ENCODE results near the gene OPRL1. TPM values are rescaled to one million over a fixed set of nuclear protein-coding genes. Genes with fewer than 3 reads are reported as not detected.
"Not testable (repeated sequence)": the region's sequence is repeated elsewhere in the genome, so short reads cannot be mapped to it uniquely, and the experiment has no call there.

Gene OPRL1
- total and polyA plus RNA-seq, 2 of the 8 experiments (the other 6 are each of a cell fraction or from before 2014, with no cell fraction given) = 0.63 to 0.98 TPM

DNA sequence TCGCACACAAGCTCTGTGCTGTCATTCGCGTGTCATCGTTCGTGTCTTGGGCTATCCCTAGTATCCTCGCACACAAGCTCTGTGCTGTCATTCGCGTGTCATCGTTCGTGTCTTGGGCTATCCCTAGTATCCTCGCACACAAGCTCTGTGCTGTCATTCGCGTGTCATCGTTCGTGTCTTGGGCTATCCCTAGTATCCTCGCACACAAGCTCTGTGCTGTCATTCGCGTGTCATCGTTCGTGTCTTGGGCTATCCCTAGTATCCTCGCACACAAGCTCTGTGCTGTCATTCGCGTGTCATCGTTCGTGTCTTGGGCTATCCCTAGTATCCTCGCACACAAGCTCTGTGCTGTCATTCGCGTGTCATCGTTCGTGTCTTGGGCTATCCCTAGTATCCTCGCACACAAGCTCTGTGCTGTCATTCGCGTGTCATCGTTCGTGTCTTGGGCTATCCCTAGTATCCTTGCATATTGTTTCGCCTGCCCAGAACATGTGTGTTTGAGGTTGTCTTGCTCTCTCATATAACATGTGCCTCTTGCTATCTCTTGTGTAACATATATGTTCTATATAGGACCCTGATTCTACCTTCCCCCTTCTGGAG lies 7.4 kb downstream of the OPRL1 start:
- H2BK5ac ChIP-seq (ENCODE audit: low read depth, low read length); H3K36me3 ChIP-seq (ENCODE audit: control insufficient read depth in 2 of 4, insufficient read depth in 4 of 4, low read length in 3 of 4); H4K20me1 ChIP-seq (replicated peaks in 1 of 2; ENCODE audit: control insufficient read depth in 1 of 2, insufficient read depth in 2 of 2, low read length in 2 of 2); H2AK5ac ChIP-seq (ENCODE audit: low read depth, low read length); H3K4ac ChIP-seq (replicated peaks; ENCODE audit: insufficient read length, low read depth, low read length); H4K5ac ChIP-seq (ENCODE audit: insufficient read length, low read depth, low read length); H2BK120ac ChIP-seq (replicated peaks; ENCODE audit: low read depth, low read length); H3K18ac ChIP-seq (ENCODE audit: extremely low read depth, low read length); H3K9me3 ChIP-seq (ENCODE audit: insufficient read depth in 2 of 2, low read depth in 1 of 2, low read length in 1 of 2); H3K23ac ChIP-seq (ENCODE audit: insufficient read length); H3K4me3 ChIP-seq (ENCODE audit: extremely low read depth in 1 of 4, insufficient read depth in 2 of 4, low read depth in 3 of 4, low read length in 4 of 4); POLR2A ChIA-PET (ENCODE audit: partially characterized antibody); FAIRE-seq; H3K9ac ChIP-seq (replicated peaks in 1 of 4; ENCODE audit: extremely low read depth in 1 of 4, low read depth in 3 of 4, low read length in 3 of 4); DNase-seq (ENCODE audit: low read depth in 1 of 2, low spot score in 2 of 2); H3K79me2 ChIP-seq (ENCODE audit: control insufficient read depth in 1 of 2, insufficient read depth in 2 of 2, low read length in 2 of 2); H4K91ac ChIP-seq (replicated peaks; ENCODE audit: insufficient read length, low read length); H3K27ac ChIP-seq (ENCODE audit: low read depth, low read length); H3K56ac ChIP-seq (replicated peaks; ENCODE audit: insufficient read length, low read depth, low read length); H2BK12ac ChIP-seq (ENCODE audit: low read depth, low read length); H3K14ac ChIP-seq (ENCODE audit: insufficient read length); H3K79me1 ChIP-seq (ENCODE audit: low read depth, low read length); H2BK15ac ChIP-seq (ENCODE audit: low read length); H4K8ac ChIP-seq (ENCODE audit: extremely low read depth, insufficient read depth, low read length); H3K4me2 ChIP-seq (ENCODE audit: insufficient read depth in 1 of 2, low read depth in 2 of 2, low read length in 2 of 2); H2AFZ ChIP-seq (ENCODE audit: low read length); H2BK20ac ChIP-seq (ENCODE audit: low read length): not testable (repeated sequence)
- H3K4me1 ChIP-seq (replicated peaks in 1 of 4; ENCODE audit: control insufficient read depth in 3 of 4, insufficient read depth in 4 of 4, low read length in 3 of 4) = peaks cover 4 to 18% (median 13%) of the 10 kb centered on the region in 4 experiments
- CTCF ChIA-PET (ENCODE audit: partially characterized antibody) = interaction anchor here (4.9 to 13.0 kb wide), 3 partner anchors 13 to 32 kb away, joined by 41 to 144 read pairs (median 139); partner anchors contain the start of genes SOX18 and TCEA2
- peaks cover 5 to 38% (median 29%) of the 10 kb centered on the region in 4 experiments for H3K27me3 ChIP-seq (replicated peaks in 1 of 4; ENCODE audit: control insufficient read depth in 3 of 4, extremely low read depth in 1 of 4, insufficient read depth in 3 of 4, low read length in 3 of 4)
- 97% methylated on average over 5 of the region's 36 CpGs; no CpG with 5 or more reads in 1 of the 2 experiments for WGBS, 2 experiments (ENCODE audit: extremely low coverage in 1 of 2, insufficient coverage in 1 of 2, insufficient read length in 1 of 2, insufficient replicate concordance in 2 of 2, low coverage in 1 of 2, low lambda C conversion rate in 2 of 2, missing lambda C conversion rate in 1 of 2)
- peaks cover 12% of the 10 kb centered on the region; the same call in 1 of the 2 replicates for H3K23me2 ChIP-seq (ENCODE audit: low read depth, low read length)

DNA sequence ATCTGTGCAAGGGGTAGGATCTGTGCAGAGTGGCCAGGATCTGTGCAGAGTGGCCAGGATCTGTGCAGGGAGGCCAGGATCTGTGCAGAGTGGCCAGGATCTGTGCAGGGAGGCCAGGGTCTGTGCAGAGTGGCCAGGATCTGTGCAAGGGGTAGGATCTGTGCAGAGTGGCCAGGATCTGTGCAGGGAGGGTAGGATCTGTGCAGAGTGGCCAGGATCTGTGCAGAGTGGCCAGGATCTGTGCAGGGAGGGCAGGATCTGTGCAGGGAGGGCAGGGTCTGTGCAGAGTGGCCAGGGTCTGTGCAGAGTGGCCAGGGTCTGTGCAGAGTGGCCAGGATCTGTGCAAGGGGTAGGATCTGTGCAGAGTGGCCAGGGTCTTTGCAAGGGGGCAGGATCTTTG lies 8.7 kb downstream of the OPRL1 start:
- POLR2A ChIA-PET (ENCODE audit: partially characterized antibody); H2BK15ac ChIP-seq (ENCODE audit: low read length); H3K14ac ChIP-seq (ENCODE audit: insufficient read length); H3K9ac ChIP-seq (replicated peaks in 1 of 4; ENCODE audit: extremely low read depth in 1 of 4, low read depth in 3 of 4, low read length in 3 of 4); H2AFZ ChIP-seq (ENCODE audit: low read length); H3K79me1 ChIP-seq (ENCODE audit: low read depth, low read length); H4K91ac ChIP-seq (replicated peaks; ENCODE audit: insufficient read length, low read length); H3K27ac ChIP-seq (ENCODE audit: low read depth, low read length); H4K20me1 ChIP-seq (replicated peaks in 1 of 2; ENCODE audit: control insufficient read depth in 1 of 2, insufficient read depth in 2 of 2, low read length in 2 of 2); FAIRE-seq; H3K4me2 ChIP-seq (ENCODE audit: insufficient read depth in 1 of 2, low read depth in 2 of 2, low read length in 2 of 2); H3K4me3 ChIP-seq (ENCODE audit: extremely low read depth in 1 of 4, insufficient read depth in 2 of 4, low read depth in 3 of 4, low read length in 4 of 4); H2BK12ac ChIP-seq (ENCODE audit: low read depth, low read length); H2BK120ac ChIP-seq (replicated peaks; ENCODE audit: low read depth, low read length); H4K8ac ChIP-seq (ENCODE audit: extremely low read depth, insufficient read depth, low read length); H2AK5ac ChIP-seq (ENCODE audit: low read depth, low read length); H2BK20ac ChIP-seq (ENCODE audit: low read length); H3K56ac ChIP-seq (replicated peaks; ENCODE audit: insufficient read length, low read depth, low read length); H2BK5ac ChIP-seq (ENCODE audit: low read depth, low read length); H3K18ac ChIP-seq (ENCODE audit: extremely low read depth, low read length); DNase-seq (ENCODE audit: low read depth in 1 of 2, low spot score in 2 of 2); H3K4ac ChIP-seq (replicated peaks; ENCODE audit: insufficient read length, low read depth, low read length); H4K5ac ChIP-seq (ENCODE audit: insufficient read length, low read depth, low read length); H3K79me2 ChIP-seq (ENCODE audit: control insufficient read depth in 1 of 2, insufficient read depth in 2 of 2, low read length in 2 of 2); H3K23me2 ChIP-seq (ENCODE audit: low read depth, low read length); H3K23ac ChIP-seq (ENCODE audit: insufficient read length); H3K9me3 ChIP-seq (ENCODE audit: insufficient read depth in 2 of 2, low read depth in 1 of 2, low read length in 1 of 2); H3K36me3 ChIP-seq (ENCODE audit: control insufficient read depth in 2 of 4, insufficient read depth in 4 of 4, low read length in 3 of 4): not testable (repeated sequence)
- CTCF ChIA-PET (ENCODE audit: partially characterized antibody) = interaction anchor here (1.4 to 13.0 kb wide), 3 partner anchors 10 to 29 kb away, joined by 3 to 144 read pairs (median 5); no protein-coding TSS in a partner anchor
- Histone ChIP-seq H3K27me3 (replicated peaks in 1 of 4; ENCODE audit: control insufficient read depth in 3 of 4, extremely low read depth in 1 of 4, insufficient read depth in 3 of 4, low read length in 3 of 4) (peaks cover 5 to 29% (median 21%) of the 10 kb centered on the region in 4 experiments), H3K4me1 (replicated peaks in 1 of 4; ENCODE audit: control insufficient read depth in 3 of 4, insufficient read depth in 4 of 4, low read length in 3 of 4) (peaks cover 4 to 12% (median 8%) of the 10 kb centered on the region in 4 experiments)
